ENCODE measurements around the gene RHOA. TPM values are rescaled to one million over a fixed set of nuclear protein-coding genes. Genes with fewer than 3 reads are reported as not detected.

Gene RHOA
- total and polyA plus RNA-seq, 2 of the 8 experiments (the other 6 are each of a cell fraction or from before 2014, with no cell fraction given): 176 to 397 TPM

GRCh38 chr3:49311283-49311682 lies 100.5 kb downstream of the RHOA start:
- no peak overlapping the region for H3K56ac ChIP-seq (replicated peaks; ENCODE audit: insufficient read length, low read depth, low read length)
- H4K5ac ChIP-seq (ENCODE audit: insufficient read length, low read depth, low read length): no peak overlapping the region
- H2BK120ac ChIP-seq (replicated peaks; ENCODE audit: low read depth, low read length): no peak overlapping the region
- FAIRE-seq (no peak), DNase-seq (ENCODE audit: low read depth in 1 of 2, low spot score in 2 of 2) (no peak)
- no peak overlapping the region for H2BK20ac ChIP-seq (ENCODE audit: low read length)
- no peaks in the 10 kb centered on the region for H3K4me1 ChIP-seq (replicated peaks in 1 of 4; ENCODE audit: control insufficient read depth in 3 of 4, insufficient read depth in 4 of 4, low read length in 3 of 4)
- H3K79me2 ChIP-seq (ENCODE audit: control insufficient read depth in 1 of 2, insufficient read depth in 2 of 2, low read length in 2 of 2): no peaks in the 10 kb centered on the region
- no peaks in the 10 kb centered on the region for H3K23me2 ChIP-seq (ENCODE audit: low read depth, low read length)
- H3K9me3 ChIP-seq (ENCODE audit: insufficient read depth in 2 of 2, low read depth in 1 of 2, low read length in 1 of 2): no peaks in the 10 kb centered on the region
- H3K4me3 ChIP-seq (ENCODE audit: extremely low read depth in 1 of 4, insufficient read depth in 2 of 4, low read depth in 3 of 4, low read length in 4 of 4): no peak overlapping the region
- H3K4me2 ChIP-seq (ENCODE audit: insufficient read depth in 1 of 2, low read depth in 2 of 2, low read length in 2 of 2): no peak overlapping the region
- no peak overlapping the region for H3K23ac ChIP-seq (ENCODE audit: insufficient read length)
- no peak overlapping the region for H3K27ac ChIP-seq (ENCODE audit: low read depth, low read length)
- CTCF ChIA-PET (ENCODE audit: partially characterized antibody): interaction anchor here (1.1 kb wide), 3 partner anchors 9 to 141 kb away, joined by 3 read pairs; no protein-coding TSS in a partner anchor
- H2BK5ac ChIP-seq (ENCODE audit: low read depth, low read length): no peak overlapping the region
- no peak overlapping the region for H4K91ac ChIP-seq (replicated peaks; ENCODE audit: insufficient read length, low read length)
- no peak overlapping the region for H3K9ac ChIP-seq (replicated peaks in 1 of 4; ENCODE audit: extremely low read depth in 1 of 4, low read depth in 3 of 4, low read length in 3 of 4)
- peaks cover 2 to 8% (median 3%) of the 10 kb centered on the region in 4 experiments; a peak in 5 of 8 replicates for H3K36me3 ChIP-seq (ENCODE audit: control insufficient read depth in 2 of 4, insufficient read depth in 4 of 4, low read length in 3 of 4)
- H3K4ac ChIP-seq (replicated peaks; ENCODE audit: insufficient read length, low read depth, low read length): no peak overlapping the region
- H2AFZ ChIP-seq (ENCODE audit: low read length): no peak overlapping the region
- no peaks in the 10 kb centered on the region for H4K20me1 ChIP-seq (replicated peaks in 1 of 2; ENCODE audit: control insufficient read depth in 1 of 2, insufficient read depth in 2 of 2, low read length in 2 of 2)
- no peak overlapping the region for H3K18ac ChIP-seq (ENCODE audit: extremely low read depth, low read length)
- H2AK5ac ChIP-seq (ENCODE audit: low read depth, low read length): no peak overlapping the region
- H3K27me3 ChIP-seq (replicated peaks in 1 of 4; ENCODE audit: control insufficient read depth in 3 of 4, extremely low read depth in 1 of 4, insufficient read depth in 3 of 4, low read length in 3 of 4): no peaks in the 10 kb centered on the region
- H4K8ac ChIP-seq (ENCODE audit: extremely low read depth, insufficient read depth, low read length): no peak overlapping the region
- 91% methylated on average over 3 of the region's 3 CpGs; no CpG with 5 or more reads in 1 of the 2 experiments for WGBS, 2 experiments (ENCODE audit: extremely low coverage in 1 of 2, insufficient coverage in 1 of 2, insufficient read length in 1 of 2, insufficient replicate concordance in 2 of 2, low coverage in 1 of 2, low lambda C conversion rate in 2 of 2, missing lambda C conversion rate in 1 of 2)
- no peak overlapping the region for H2BK12ac ChIP-seq (ENCODE audit: low read depth, low read length)
- H3K79me1 ChIP-seq (ENCODE audit: low read depth, low read length): no peaks in the 10 kb centered on the region
- H3K14ac ChIP-seq (ENCODE audit: insufficient read length): no peak overlapping the region
- H2BK15ac ChIP-seq (ENCODE audit: low read length): no peak overlapping the region
- POLR2A ChIA-PET (ENCODE audit: partially characterized antibody): no interaction called here
- TF ChIP-seq RAD21 (IDR thresholded peaks at IDR 0.05 in 1 of 2, conservative IDR thresholded peaks at IDR 0.05 in 1 of 2; ENCODE audit: low read depth in 2 of 2, low read length in 2 of 2) (no peak), MAX (IDR thresholded peaks at IDR 0.05) (no peak), SRF (IDR thresholded peaks at IDR 0.05; ENCODE audit: low read depth, low read length) (no peak), SIRT6 (IDR thresholded peaks at IDR 0.05; ENCODE audit: low read length) (no peak), POLR2A (IDR thresholded peaks at IDR 0.05; ENCODE audit: control extremely low read depth in 1 of 2, low read depth in 2 of 2, low read length in 2 of 2) (no peak), SIN3A (conservative IDR thresholded peaks at IDR 0.05 in 1 of 2, IDR thresholded peaks at IDR 0.05 in 1 of 2; ENCODE audit: low read depth in 1 of 2, low read length in 2 of 2) (no peak), EP300 (IDR thresholded peaks at IDR 0.05; ENCODE audit: borderline replicate concordance in 1 of 2, low read depth in 2 of 2, low read length in 2 of 2) (no peak), FOSL1 (IDR thresholded peaks at IDR 0.05; ENCODE audit: insufficient read depth, low read depth, low read length) (no peak), TAF7 (optimal IDR thresholded peaks at IDR 0.05; ENCODE audit: borderline replicate concordance, low read depth, low read length) (no peak), ASH2L (IDR thresholded peaks at IDR 0.05; ENCODE audit: low read length) (no peak), JUN (IDR thresholded peaks at IDR 0.05; ENCODE audit: low read depth, low read length) (no peak), POLR2AphosphoS5 (IDR thresholded peaks at IDR 0.05; ENCODE audit: low read depth, low read length) (no peak), KDM4A (IDR thresholded peaks at IDR 0.05; ENCODE audit: low read depth, low read length, severe bottlenecking) (no peak), E2F6 (IDR thresholded peaks at IDR 0.05) (no peak)
